GM18498 (cell line): ENCODE results near the gene THADA.

Experiments
- ATAC-seq: cut with Tn5 transposase; IDR thresholded peaks from one replicate; pipeline ENCODE4 v1.9.1; 2021; ENCODE audit warnings: mild to moderate bottlenecking, moderate library complexity; ENCODE audit not compliant: unreplicated experiment

THADA gene

DNA sequence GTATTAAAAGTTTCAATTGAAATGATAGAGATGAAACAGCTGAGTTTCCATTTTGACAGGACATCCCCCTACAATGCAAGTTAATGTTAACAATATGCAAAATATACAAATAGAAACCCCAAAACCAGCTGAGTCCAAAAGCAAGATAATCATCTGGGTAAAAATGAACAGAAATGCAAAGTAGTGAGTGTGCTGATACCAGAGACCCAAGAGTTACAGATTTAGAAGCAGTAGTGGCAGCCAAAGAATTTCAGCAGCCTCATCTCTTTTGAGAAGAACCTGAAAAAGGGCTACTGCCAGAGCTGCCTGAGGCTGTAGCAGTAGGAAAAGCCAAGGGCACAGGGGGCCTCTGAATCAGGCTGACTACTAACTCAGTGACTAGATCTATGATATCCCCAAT lies 82.6 kb downstream of the THADA start:
- ATAC-seq: peak; percentile 84

DNA sequence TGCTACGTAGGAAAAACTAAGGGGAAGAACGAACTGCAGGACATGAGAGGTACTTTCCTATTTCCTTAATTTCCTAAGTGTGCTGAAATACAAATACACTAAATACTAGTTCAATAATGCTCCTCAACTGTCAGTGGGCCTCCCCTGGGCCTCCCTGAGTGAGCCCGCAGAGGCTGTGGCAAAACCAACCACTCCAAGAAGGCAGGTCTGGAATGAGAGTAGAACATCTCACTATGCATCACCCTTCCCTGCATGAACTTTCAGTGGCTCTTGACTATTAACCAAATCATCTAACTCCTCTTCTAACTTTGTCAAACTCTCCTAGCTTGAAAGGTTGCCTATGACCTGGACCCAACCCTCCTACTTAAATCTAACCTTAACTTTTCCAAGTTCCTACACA lies 84.6 kb downstream of the THADA start:
- ATAC-seq: no peak

DNA sequence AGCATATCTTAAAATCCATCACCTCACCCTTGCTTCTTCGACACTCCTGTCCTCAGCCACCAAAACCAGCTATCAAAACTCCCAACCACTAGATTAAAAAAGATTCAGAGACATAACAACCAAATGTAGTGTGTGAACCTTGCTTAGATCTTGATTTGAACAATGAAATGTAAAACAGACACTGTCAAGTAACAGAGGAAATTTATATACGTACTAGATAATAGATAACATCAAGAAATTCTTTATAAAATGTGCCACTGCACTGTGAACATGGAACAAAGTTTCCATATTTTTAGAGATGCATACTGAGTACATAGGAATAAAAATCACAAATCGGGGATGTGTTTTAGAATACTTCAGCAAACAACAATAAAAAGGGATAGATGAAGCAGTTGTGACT lies 86.0 kb downstream of the THADA start:
- no peak for ATAC-seq

DNA sequence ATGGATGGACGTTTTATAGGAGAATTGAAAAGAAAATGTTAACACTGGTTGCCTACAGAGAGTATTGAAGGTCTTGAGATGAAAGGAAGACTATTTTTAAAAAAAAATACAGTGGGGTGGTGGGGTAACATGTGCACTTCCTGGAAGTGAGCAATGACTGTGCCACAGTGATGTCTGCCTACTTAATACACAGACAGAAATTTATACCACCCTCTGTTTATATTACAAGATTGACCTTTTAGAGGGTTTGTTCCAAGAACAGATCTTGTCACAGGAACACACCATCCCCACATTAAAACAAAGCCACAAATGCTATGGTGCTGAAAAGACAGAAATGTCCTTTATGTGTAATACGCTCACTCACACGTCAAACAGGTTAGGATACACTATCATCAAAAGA lies 87.6 kb downstream of the THADA start:
- ATAC-seq: no peak

DNA sequence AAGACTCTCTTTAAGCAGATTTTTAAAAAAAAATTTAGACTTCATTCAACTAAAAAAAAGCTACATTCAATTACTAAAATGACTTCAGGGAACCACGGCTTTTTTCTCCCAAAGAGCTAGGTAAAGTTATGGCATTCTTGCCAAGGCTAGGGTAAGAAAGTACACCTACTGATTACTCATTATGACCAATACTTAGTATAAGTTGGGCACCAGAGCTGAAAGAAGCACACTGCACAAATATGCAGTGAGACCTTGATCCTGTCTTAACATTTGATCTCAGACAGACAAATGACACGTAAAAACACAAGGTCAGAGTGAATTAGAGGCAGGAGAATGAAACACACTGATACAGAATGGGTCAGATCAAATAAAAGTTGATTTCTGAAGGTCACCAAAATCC lies 88.7 kb downstream of the THADA start:
- ATAC-seq: no peak

DNA sequence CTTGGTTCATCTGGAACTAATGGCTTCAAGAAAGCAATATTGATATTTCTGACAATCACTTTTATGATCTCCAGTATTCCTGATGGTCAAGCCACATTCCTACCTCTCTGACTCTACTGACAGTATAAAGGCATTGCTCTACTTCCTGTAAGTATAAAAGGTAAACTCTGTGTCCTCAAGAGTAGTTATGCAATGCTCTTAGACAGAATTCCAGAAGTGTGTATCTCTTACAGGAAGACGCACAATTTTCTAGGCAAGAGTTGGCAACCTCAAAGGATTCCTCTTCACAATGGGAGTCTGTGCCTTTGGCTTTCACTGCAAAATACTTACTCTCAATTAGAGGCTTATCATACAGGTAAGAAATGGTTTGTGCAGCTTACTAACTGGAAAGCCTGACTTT lies 100.1 kb downstream of the THADA start:
- no peak for ATAC-seq

DNA sequence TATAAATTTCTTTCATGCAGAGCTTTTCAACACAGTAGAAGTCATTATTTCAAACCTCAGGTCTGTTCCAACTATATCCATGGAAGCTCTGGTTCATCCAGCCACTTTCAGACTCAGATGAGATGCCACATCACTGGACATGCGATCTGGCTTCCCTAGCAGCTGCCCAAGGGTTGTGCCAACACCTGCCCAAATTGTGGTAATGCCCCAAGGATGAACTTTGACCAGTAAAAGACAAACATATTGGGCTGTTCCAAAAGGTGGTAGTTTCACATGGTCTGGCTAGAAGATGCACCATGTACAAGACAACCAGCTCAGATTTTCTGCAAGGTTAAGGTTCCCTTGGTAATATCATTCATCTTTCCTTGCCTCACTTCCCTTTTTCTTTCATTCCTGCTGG lies 101.9 kb downstream of the THADA start:
- ATAC-seq: no peak

DNA sequence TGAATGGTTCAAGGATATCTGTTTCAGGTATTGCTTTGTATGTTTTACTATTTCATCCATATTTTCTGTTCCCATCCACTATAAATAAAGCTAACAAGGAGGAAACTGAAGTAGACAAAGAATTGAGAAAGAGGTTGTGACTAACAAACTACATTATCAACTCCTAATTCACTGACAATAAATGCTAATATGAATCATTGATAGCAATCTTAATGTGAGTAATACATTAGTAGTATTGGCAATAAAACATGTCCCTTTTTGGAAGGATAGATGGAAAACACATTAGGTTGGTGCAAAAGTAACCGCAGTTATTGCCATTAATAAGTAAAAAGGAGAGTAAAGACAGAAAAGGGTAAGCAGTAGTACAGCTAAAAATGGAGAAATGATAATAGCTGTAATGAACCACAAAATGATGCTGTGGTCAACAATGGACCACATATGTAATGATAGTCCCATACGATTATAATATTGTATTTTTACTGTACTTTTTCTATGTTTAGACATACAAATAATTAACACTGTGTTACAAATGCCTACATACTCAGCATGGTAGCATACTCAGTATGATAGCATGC lies 104.7 kb downstream of the THADA start:
- ATAC-seq: no peak

DNA sequence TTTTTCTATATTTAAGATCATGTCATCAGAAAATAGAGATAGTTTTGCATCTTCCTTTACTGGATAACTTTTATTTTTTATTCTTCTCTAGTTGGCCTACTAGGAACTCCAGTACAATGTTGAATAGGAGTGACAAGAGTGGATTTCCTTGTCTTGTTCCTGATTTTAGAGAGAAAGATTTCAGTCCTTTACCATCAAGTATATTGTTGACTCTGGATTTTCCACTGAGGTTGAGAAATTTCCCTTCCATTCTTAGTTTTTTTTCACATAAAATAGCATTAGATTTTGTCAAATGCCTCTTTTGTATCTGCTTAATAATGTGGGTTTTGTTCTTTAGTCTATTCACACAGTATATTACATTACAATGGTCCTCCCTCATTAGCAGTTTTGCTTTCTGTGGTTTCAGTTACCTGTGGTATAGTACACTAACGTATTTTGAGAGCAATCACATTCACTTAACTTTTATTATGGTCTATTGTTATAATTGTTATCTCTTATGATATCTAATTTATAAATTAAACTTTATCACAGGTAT lies 105.5 kb downstream of the THADA start:
- no peak for ATAC-seq

DNA sequence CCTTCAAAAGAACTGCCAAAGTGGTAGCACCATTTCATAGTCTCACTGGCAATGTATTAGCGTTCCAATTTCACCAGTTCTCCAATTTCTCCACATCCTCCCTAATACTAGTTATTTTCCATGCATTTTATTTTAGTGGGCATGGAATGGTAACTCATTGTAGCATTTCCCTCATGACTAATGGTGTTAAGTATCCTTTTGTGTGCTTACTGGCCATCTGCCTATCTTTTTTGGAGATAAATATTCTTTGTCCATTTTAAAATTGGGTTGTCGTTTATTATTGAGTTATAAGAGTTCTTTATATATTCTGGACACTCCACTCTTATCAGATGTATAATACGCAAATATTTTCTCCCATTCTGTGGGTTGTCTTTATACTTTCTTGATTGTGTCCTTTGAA lies 107.1 kb downstream of the THADA start:
- ATAC-seq: no peak

DNA sequence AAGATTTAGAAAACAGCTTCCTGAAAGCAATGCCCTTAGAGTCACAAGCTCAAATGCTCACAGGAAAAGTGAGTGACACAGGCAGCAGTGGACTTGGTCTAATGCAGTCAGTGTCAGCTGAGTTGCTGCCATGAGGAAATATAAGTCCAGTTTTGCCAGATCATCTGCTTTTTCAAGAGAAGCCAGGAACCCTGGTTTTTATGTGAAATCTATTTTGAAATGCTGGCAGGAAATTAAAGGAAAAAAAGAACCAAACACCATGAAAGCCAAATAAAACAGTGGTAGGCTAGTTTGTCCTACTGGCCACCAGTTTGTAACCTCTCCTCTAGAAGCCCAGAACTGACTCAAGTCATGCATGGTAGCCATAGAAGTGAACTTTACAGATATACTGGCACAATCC lies 109.2 kb downstream of the THADA start:
- ATAC-seq: no peak

DNA sequence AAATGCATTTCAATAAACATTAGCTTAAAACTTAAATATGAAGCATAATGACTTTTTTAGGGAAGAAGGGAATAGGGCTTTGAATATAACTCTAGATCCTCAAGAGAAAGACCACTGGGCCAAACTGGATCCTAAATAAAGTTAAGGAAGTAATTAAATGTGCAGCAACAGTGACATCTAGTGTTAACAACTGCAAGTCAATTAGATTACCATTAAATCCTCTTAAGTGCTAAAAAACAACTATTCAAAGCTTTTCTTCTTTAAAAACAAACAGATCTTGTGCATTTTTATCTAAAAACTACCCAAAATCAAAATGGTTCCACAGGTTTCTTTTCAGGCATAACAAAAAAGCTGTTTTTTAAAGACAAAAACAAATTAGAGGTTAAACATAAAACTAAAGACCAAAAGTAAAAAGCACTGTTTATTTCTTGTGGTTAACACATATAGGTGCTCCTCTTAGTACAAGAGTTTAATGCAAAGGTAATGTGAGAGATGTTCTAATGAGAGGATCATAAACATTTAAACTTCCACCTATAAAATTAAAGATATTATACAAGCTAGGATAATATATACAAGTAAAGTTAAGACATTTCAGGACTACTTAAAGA lies 111.4 kb downstream of the THADA start:
- no peak for ATAC-seq

DNA sequence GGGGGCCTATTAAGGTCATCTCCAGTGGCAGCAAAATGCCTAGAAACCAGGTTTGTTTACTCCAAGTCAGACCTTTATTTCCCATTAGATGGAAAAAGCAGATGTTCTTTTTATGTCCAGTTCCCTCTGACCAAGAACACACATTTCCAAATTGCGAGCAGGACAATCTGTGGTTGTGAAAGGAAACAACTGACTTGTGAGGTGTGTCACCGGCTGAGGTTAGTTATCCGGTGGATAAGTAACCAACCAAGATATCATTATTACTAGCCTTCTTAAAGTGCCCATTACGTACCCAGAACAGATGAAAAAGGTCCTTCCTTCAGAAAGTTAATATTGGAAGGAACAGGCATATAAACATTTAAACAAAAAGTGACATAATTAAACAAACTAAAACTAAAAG lies 112.9 kb downstream of the THADA start:
- ATAC-seq: peak; percentile 50

DNA sequence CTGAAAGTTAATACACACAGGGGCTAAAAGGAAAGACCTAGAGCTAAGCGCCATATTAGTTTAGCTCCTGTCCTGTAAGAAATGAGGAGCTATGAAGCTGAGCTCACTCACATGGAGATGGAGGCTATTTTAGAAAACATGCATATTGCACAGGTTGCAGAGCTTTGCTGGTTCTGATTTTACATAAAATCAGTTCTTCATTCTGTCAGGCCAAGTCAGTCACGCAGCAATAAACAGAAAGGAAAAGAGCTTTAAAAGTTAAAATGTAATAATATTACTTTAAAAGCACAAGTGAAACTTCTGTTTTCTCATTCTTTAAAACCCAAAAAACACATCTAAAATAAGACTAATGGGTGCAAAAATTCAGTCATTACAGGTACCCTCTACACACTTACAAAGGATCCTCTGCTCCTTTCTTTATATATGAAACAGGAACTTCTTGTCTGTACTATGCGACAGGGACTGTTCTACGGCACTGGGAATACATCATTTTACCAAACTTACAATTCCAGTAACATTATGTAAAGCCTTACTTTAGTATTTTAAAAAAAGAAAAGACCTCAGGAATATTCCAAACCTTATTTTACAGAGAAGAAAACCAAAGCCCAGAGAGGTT lies 113.8 kb downstream of the THADA start:
- ATAC-seq: no peak

DNA sequence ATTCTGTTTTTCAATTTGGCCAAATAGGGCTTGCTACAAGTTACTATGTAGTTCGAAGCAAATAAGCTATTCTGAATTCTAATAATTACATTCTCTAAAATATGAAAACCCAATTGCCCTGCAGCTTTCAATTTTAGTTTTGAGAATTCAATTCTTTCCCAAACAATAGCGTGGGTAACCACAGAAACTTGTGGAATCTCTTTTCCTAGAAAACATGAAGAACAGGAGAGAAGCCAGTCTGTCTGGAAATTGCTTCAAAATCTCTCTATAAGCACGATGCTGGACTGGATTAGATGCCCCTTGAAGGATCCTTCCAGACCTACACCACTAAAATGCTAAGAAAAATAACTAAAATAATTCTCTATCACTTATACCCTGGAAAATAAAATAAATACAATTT lies 115.0 kb downstream of the THADA start:
- ATAC-seq: no peak

DNA sequence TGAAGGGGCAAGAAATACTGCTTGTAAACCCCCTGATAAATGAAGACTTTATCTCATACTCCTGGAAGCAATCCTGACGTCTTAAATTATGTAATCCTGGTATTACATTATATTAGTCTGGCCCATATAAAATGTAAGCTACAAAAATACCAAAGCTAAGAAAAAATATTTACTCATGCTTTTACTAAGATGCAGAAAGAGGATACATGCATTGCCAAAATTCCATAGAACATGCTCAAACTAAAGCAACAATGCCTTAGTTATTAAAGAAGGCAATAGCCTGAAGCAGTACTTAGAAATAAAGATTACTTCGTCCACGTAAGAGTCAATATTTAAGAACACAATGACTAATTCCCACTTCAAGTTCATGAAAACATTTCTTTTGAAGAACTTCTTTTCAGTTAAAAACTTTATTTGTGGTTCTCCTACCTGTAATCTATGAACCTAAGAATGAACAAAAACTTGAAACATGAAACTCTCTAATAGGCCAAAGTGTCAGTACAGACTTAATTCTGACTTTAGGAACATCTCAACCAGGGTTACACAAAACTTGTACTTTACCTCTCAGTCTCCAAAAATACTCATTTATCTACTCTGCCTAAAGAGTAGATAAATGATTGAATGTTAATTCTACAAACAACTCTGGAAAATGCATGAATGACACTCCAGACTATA lies 117.3 kb downstream of the THADA start:
- no peak for ATAC-seq

DNA sequence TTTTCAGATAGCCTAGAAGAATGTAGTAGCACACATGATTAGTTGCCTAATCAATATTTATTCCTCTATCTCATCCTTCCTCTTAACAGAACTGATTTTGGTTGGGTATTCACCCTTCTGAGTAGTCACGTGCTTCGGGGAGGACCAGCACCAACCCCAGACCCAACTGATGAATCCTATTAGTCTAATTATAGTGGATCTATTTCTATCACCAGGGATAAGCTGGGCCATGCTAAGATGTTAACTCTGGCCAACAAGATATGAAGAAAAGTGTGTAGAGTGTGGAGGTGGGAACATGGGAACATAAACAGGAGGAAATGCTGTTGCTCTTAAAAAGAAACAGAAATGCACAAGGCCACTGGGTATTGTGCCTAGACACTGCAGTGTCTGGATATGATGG lies 119.9 kb downstream of the THADA start:
- no peak for ATAC-seq

DNA sequence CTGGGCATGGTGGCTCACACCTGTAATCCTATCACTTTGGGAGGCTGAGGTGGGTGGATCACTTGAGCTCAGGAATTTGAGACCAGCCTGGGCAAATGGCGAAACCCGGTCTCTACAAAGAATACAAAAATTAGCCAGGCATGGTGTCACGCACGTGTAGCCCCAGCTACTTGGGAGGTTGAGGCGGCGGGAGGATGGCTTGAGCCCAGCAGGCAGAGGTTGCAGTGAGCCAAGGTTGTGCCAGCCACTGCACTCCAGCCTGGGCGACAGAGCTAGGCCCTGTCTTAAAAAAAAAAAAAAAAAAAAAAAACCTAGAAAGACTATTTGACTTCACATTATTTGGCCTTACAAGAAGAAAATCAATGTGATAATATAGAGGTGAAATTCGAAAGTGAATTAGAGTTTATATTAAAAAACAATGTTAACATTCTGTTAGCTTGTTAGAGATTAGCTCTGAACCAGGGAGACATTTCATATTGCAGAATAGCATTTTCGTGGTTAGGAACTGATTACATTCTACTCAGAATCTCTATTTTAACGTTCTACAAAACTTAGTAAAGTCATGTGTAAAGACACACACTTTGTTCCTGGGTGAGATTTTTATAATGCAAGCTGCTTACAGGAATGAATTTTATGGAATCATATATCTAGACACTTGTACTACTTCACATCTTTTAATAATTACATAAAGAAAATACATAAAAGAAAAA lies 120.5 kb downstream of the THADA start:
- no peak for ATAC-seq

DNA sequence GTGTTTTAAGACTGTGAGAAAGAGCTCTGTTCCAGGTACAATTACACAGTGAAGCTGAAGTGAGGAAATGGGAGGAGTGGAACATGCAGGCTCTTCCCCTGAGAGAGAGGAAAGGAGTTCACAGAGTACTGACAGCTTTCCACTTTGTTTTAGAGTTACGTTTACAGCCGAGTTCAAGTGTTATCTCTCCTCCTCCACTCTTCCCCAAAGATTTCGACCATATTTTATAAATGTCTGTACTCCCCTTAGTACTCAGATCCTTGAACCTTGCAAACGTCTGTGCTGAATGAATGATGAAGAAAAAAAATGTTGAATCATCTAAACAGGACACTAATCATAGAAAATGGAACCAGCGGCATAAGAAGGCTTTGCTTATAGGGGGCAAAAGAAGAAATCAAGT lies 121.6 kb downstream of the THADA start:
- ATAC-seq: no peak

DNA sequence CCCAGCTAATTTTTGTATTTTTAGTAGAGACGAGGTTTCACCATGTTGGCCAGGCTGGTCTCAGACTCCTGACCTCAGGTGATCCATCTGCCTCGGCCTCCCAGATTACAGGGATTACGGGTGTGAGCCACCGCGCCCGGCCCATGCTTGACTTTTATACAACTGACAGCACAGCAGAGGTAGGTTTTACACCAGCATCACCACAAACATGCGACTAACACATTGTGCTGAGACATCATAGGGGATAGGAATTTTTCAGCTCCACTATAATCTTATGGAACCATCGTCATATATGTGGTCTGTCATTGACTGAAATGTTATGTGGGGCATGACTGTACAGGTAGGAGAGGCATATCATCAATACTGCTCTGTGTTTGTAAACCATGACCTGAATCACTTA lies 122.1 kb downstream of the THADA start:
- no peak for ATAC-seq

DNA sequence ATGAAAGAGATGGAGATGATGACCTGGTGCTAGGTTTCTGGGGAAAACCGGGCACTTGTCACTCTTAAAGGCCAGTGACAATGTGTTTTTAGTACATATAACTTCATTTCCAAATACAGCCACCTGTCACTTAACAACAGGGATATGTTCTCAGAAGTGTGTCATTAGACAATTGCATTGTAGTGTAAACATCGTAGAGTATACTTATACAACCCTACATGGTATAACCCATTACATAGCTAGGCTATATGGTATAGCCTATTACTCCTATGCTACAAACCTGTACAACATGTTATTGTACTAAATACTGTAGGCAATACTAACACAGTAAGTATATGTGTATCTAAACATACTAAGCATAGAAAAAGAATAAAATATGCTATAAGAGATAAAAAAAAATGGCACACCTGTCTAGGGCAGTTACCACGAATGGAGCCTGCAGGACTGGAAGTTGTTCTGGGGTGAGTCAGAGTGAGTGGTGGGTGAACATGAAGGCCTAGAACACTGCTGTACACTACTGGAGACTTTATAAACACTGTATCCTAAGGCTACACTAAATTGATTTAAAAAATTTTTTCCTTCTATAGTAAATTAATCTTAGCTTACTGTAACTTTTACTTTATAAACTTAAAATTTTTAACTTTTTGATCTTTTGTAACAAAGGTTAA lies 123.2 kb downstream of the THADA start:
- ATAC-seq: no peak
